Measurements from ENCODE around the gene RXYLT1. TPM values are rescaled to one million over a fixed set of nuclear protein-coding genes. Genes with fewer than 3 reads are reported as not detected.
"Not testable (repeated sequence)": the region's sequence is repeated elsewhere in the genome, so short reads cannot be mapped to it uniquely, and the experiment has no call there.

RXYLT1 gene
- total RNA-seq, 1 donor from 2014 or later: 15.5 TPM

DNA sequence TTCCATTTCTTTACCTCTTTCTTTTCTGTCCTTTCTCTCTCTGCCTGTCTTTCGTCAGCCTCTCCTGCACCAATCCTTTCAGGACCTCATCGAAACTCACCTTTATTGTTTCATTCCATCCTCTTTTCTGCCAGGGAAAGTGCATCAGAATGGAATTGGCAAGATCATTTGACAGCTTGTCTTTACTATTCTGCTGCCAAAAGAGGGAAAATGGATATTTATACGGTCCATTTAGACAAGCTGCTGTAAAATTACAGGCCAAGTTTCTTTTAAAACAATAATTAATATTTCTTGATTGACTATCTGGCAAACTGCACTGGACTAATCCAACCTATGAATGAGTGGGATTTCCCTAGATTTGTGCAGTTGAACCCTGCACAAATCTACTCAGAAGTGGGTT, 57.2 kb downstream of the RXYLT1 start:
- no peak for ATAC-seq

DNA sequence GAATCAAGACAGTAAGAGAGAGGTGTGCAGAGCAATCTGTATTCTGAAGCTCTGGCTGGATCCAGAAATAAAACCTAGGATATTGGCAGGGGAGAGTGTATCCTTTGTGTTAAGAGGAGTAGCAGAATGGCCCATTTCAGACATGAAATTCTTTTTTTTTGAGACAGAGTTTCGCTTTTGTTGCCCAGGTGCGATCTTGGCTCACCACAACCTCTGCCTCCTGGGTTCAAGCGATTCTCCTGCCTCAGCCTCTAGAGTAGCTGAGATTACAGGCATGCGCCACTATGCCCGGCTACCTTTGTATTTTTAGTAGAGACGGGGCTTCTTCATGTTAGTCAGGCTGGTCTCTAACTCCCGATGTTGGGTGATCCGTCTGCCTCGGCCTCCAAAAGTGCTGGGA, 58.7 kb downstream of the RXYLT1 start:
- no peak for ATAC-seq
- intact Hi-C loops (cut with micrococcal nuclease): loop anchor here (2.0 kb wide), 1 partner anchor 418 kb away; no protein-coding TSS in a partner anchor
- DNase-seq: no peak

More for the DNA sequence above, 57.2 kb downstream of the RXYLT1 start:
- intact Hi-C loops (cut with micrococcal nuclease): no loop called here
- no peak for DNase-seq

DNA sequence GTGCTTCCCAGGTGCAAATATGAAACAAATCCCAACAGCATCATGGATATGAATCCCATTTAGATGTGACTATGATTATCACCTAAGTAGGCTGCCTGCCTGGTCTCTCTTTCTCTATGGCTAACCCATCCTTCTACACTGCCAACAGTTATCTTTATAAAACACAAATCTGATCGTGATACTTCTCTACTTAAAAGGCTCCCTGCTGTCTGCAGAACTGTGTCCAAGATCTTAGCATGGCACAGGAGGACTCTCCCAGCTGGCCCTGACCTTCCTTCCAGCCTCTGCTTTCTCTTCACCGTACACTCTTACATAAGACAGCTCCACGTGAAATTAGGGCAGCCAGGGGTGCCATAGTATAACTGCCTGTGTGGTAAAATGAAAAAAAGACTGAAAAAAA, 61.3 kb downstream of the RXYLT1 start:
- ATAC-seq (no peak), DNase-seq (no peak)
- intact Hi-C loops (cut with micrococcal nuclease): no loop called here

DNA sequence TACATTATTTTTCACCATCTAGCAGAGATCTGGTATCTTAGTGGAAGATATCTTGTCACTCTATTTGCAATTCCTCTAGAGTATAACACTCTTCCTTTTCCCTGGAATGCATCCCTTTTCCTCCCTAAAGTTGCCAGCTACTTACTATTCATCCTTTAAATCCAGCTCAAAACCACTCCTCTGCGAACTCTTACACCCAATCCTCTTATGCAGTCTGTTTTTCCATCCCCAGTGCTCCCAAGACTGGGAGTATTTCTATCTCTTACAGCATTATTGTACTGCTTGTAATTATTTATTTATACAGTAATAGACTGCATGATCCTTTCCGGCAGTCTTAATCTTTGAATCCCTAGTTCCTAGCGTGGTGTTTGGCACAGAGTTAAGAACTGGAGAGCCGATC, 61.9 kb downstream of the RXYLT1 start:
- ATAC-seq: no peak
- intact Hi-C loops (cut with micrococcal nuclease): no loop called here
- DNase-seq: no peak

DNA sequence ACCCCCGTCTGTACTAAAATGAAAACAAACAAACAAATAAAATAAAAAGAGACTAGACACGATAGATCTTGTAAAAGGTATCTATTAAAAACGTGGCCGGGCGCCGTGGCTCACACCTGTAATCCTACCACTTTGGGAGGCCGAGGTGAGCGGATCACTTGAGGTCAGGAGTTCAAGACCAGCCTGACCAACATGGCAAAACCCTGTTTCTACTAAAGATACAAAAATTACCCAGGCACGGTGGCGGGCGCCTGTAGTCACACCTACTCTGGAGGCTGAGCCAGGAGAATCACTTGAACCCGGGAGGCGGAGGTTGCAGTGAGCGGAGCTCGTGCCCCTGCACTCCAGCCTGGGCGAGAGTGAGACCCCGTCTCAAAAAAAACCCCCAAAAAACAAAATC, 63.0 kb downstream of the RXYLT1 start:
- ATAC-seq, DNase-seq: not testable (repeated sequence)
- intact Hi-C loops (cut with micrococcal nuclease): loop anchor here (2.0 kb wide), 1 partner anchor 338 kb away; no protein-coding TSS in a partner anchor

DNA sequence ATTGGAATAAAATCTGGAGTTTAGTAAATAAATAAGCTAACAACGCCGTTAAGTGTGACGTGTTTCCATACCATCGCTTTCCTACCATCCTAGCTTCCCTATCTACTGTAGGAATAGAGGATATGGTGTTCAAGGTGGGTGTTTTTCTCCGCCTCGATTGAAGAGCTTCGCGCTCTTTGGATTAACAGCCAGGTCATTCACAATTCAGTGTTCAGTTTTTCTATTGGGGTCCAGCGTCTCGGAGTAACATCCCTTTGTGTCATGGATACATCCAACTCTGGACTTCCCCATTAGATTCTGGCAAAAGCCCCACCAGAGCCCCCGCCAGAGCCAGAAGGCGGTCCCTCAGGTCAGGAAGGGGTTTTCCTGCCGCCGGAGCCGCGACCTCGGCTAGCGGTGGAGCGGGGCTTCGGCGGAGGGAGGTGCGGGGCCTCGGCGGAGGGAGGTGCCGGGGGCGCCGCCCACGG, 63.6 kb downstream of the RXYLT1 start:
- intact Hi-C loops (cut with micrococcal nuclease): loop anchor here (2.0 kb wide), 1 partner anchor 338 kb away; no protein-coding TSS in a partner anchor
- no peak for ATAC-seq
- no peak for DNase-seq

DNA sequence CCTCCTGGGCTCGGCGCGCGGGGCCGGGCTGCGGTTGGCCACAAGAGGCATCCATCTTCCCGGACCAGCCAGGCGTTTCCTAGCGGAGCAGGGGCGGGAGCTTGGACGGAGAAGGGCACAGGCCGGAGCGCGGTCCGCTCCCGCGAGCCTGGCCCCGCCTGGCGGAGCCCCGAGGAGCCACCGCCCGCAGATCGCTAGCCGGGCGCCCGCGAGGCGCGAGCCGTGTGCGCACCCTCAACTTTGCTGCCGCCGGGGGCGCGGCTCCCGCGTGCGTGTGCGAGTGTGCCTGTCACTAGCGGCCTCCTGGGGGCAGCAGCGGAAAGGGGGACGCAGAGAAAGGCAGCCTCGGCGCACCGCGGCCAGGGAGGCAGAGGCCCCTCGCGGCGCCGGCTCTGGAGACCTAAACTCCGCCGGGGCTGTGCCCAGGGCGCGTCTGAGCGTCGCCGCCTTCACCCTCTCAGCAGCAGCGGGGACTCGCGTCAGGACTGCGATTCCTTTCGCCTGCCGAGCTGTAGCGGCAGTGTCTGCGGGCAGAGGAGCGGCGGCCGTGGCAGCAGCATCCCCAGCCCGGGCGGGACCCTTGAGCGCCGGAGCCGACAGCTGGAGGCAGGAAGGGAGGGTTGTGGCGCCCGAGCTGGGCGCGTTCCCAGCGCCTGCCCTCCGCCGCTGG, 64.1 kb downstream of the RXYLT1 start:
- intact Hi-C loops (cut with micrococcal nuclease): loop anchor here (2.0 kb wide), 1 partner anchor 337 kb away; no protein-coding TSS in a partner anchor
- peak; percentile 95 for ATAC-seq
- DNase-seq: peak; percentile 95

DNA sequence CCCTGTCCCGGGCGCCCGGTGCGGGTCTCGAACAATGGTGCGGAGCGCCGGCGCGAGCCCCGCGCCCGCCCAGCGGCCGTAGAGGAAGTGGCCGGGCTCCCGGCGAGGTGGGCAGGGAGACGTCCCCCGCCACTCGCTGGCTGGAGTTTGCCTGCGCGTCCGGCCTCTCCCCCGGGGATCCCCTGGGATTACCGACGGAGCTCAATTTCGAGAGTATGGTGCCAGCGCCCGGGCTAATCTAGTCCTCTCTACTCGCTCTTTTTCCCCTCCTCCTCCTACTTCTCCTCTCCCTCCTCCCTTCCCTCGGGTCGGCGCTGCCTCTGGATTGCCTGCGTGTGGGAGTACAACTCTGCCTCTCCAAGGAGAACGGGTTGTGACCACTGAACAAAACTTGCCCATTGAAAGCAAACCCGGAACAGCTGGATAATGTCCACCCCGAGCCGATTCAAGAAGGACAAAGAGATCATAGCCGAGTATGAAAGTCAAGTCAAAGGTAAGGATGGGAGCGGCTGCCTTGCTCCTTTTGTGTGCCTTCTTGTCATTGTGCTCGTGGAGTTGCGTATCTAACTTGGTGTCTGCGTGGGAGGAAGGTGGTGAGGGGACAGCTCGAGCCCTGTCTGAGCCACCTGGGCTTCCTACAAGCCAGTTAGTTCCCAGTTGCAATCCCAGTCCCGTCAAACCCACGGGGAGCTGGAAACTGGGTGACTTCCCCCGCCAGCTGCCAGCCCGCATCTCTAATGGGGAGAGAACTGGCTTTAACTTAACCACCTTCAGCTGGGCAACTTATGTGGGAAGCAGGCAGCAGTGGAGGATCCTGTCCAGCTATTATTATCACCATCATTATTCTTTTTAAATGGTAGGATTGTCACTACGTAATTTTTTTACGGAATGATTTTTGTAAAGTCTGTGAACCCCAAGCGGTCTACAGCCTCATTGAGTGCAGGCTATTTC, 65.0 kb downstream of the RXYLT1 start, which contains the start of gene SRGAP1:
TSS of gene SRGAP1 (plus strand) at position 310 of the 951 bp plus-strand sequence. CDS start at position 427, 117 bp downstream.
- intact Hi-C loops (cut with micrococcal nuclease): no loop called here

DNA sequence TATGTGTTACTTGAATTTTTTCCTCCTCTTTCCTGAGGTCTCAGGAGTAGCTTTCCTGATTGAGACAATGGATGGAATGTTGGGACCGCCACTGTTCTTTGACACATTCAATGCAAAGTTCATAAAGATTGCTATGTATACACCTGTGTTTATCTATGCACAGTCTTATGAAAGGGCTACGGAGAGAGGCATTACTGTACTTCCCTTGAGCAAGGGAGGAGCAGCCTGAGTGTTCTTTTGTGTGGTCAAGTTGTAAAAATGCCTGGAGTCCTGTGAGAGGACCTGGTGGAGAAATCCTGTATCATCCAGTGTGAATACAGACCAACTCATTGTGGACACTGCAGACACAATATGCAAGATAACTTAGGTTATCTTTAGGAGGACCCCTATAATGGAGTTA, 66.0 kb downstream of the RXYLT1 start:
- intact Hi-C loops (cut with micrococcal nuclease): no loop called here
- DNase-seq (no peak), ATAC-seq (no peak)

More for the DNA sequence above, 65.0 kb downstream of the RXYLT1 start, which contains the start of gene SRGAP1:
- peak; percentile 81 for DNase-seq
- peak; percentile 68 for ATAC-seq

DNA sequence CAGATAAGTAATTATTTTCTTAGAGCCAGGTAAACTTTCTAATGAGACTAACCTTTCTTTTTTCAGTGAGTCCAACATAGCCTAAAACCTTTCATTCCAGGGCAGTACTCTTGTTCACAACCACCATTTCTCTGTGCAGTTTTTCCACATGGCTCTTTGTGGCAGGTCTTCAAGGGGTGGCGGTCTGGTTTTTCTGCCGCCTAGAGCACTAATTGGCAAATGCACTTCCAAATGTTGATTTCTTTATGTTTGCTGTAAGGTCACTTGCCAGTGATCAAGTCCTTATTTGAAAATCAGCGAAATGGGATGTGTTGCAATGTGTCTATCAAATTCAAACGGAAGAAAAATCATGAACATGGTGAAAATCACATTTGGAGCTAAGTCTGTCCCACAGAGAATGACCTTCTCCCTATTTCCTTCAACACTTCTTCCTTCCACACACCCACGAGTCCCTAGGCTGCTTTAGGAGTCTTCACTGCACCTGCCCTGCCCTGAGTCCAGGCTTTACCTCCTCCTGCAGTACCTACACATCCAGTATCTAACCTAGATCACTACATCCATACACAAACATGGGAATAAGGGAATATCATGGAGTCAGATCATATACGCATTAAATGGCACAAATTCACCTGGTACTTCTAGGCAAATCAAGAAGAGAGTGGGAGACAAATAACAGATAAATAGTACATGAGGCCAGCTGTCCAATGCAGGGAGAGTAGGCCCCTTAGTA, 66.7 kb downstream of the RXYLT1 start:
- DNase-seq: no peak
- no peak for ATAC-seq
- intact Hi-C loops (cut with micrococcal nuclease): no loop called here

DNA sequence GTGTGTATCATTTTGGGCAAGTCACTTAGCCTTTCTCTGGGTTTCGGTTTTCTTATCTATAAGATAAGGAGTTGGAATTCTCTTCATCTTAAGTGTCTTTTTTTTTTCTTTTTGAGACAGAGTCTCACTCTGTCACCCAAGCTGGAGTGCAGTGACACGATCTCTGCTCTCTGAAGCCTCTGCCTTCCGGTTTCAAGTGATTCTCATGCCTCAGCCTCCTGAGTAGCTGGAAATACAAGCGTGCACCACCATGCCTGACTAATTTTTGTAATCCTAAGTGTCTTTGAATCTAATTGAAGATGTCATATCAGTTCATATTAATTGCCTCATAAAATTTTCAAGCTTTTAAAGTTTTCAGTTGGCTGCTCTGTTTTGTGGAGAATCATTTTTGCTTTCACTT, 68.7 kb downstream of the RXYLT1 start:
- ATAC-seq: no peak
- intact Hi-C loops (cut with micrococcal nuclease): no loop called here
- DNase-seq: no peak

DNA sequence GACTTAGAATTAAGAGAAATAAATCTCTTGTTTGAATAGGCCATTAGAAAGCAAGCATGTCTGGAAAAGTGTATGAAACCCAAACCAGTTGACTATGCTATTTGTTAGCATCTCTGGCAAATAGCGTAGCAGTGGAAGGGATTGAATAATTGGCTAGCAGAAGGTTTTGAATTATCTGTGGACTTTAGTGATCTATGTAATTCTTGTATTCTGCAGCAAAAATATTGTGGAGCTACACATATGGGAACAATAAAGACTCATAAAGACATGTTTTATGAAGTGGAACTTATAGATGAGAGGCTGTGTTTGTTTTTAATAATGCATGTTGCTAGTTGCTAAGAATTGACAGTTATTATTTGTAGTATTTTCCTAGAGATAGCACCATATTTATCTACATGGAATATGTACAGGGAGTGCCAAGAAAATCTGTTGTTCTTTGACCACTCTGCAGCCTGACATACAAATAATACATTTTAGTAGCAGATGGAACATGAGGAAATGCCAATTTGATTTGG, 69.5 kb downstream of the RXYLT1 start:
- ATAC-seq: no peak
- intact Hi-C loops (cut with micrococcal nuclease): no loop called here
- DNase-seq: no peak

DNA sequence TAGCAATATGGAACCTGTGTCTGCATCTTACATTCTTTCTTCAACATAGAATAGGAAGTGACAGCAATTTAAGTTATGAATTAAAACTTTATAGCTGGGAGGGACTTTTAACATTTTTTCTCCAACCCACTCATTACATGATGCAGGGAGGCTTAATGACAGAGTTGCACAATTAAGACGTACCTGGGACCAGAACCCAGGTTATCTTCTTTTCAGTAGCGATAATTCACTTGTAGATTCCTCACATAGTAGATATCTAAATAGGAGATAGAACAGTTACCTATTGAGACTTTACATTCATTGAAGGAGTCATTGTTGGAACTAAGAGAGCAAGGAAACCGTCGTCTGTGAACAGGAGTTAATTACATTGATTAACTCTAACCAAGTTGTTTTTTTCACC, 69.9 kb downstream of the RXYLT1 start:
- intact Hi-C loops (cut with micrococcal nuclease): no loop called here
- no peak for ATAC-seq

DNA sequence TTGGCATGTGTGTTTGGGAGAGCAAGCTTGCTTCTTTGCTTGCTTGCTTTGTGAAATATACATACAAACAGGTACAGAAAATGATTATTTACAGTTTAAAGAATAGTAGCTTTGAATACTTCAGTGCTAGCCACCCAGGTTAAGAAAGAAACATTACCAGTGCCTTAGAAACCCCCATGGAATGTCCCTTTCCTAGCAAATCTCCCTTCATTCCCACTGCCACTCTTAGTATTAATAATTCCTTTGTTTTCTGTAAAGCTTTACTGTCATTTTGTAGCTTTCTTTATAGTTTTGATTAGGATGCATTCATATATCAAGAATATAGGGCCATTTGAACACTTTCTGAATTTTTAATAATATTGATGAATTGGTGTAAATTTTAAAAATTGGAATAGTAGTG, 74.3 kb downstream of the RXYLT1 start:
- intact Hi-C loops (cut with micrococcal nuclease): no loop called here
- no peak for DNase-seq
- no peak for ATAC-seq

More for the DNA sequence above, 69.9 kb downstream of the RXYLT1 start:
- no peak for DNase-seq

DNA sequence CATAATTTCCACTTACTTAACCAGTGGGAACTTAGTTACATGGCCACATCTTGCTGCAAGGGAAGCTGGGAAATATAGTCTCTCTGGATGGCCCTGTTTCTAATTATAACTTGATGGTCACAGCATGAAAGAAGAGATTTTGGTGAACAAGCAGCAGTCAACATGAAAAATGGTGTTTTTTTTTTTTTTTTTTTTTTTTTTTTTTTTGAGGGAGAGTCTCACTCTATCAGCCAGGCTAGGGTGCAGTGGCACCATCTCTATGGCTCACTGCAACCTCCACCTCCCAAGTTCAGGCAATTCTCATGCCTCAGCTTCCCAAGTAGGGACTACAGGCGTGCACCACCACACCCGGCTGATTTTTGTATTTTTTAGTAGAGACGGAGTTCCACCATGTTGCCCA, 75.6 kb downstream of the RXYLT1 start:
- intact Hi-C loops (cut with micrococcal nuclease): no loop called here
- ATAC-seq: no peak
- no peak for DNase-seq

DNA sequence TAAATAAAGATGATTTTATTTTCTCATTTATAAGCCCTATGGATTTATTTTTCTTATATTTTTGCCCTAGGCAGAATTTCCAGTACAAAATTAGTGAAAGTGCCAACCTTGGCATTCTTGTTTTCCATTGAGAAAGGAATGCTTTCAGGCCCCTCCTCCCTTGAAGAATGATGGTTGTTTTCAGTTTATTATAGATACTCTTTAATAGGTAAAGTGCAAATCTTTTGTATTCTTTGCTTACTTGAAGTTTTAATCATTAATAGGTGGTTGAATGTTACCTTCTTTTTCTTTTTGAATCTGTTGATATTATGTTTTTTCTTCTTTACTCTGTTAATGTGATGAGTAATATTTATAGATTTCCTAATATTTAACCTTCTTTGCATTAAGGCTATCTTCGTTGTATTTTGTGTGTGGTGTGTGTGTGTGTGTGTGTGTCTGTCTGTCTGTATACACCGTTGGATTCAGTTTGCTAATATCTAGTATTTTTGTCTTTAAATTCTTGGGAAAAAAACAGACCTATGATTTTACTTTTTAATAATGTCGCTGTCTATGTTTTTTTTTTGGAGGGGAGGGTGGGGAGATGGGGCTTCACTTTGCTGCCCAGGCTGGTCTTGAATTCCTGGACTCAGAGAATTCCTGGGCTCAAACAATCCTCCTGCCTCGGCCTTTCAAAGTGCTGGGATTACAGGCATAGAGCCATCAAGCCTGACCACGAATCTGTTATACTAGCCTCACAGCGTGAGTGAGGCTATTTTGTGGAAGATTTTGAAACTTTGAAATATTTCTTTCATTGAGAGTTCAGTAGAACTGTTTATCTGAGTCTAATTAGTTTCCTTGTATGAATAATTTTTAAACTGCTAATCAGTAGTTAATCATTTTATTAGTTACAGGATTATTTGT, 78.3 kb downstream of the RXYLT1 start:
- no peak for ATAC-seq
- intact Hi-C loops (cut with micrococcal nuclease): no loop called here
- no peak for DNase-seq

Data from left ventricle myocardium superior (tissue), 1 donor.